WTC11 (cell line): ENCODE data around the gene ADGRL1. TPM values are rescaled to one million over a fixed set of nuclear protein-coding genes. Genes with fewer than 3 reads are reported as not detected.

ENCODE experiments used
- ATAC-seq: fragments of 200-7000 bp; cut with Tn5 transposase; 2 replicates; pipeline ENCODE4 v1.10.0; 2021; ENCODE audit warnings: mild to moderate bottlenecking, moderate library complexity
- CTCF ChIA-PET: fragments of 300-600 bp; sonication (Branson Sonifier 250); formaldehyde crosslinking; loops from one replicate; lab custom pipeline; 2021; ENCODE audit warnings: antibody characterized with exemption; lab: Charles Lee
- POLR2A ChIA-PET: fragments of 350-600 bp; sonication (Branson Sonifier 250); formaldehyde crosslinking; loops from one replicate; lab custom pipeline; 2021; ENCODE audit warnings: antibody characterized with exemption; lab: Charles Lee
- DNase-seq: peaks from one replicate; pipeline ENCODE4 v3.0.0; 2021; ENCODE audit warnings: low spot score
- H3K27ac Mint-ChIP-seq: 2 replicates; pipeline ENCODE4 v1.8.0; 2021; ENCODE audit warnings: mixed read lengths
- H3K27me3 Mint-ChIP-seq: 2 replicates; pipeline ENCODE4 v1.8.0; 2021; ENCODE audit warnings: low read depth, mild to moderate bottlenecking, moderate library complexity, mixed read lengths
- H3K36me3 Mint-ChIP-seq: 2 replicates; pipeline ENCODE4 v1.8.0; 2021; ENCODE audit warnings: mixed read lengths
- H3K4me1 Mint-ChIP-seq: 2 replicates; pipeline ENCODE4 v1.8.0; 2022; ENCODE audit warnings: mixed read lengths
- H3K4me3 Mint-ChIP-seq: 2 replicates; pipeline ENCODE4 v1.8.0; 2021; ENCODE audit warnings: mild to moderate bottlenecking, moderate library complexity, mixed read lengths
- H3K9me3 Mint-ChIP-seq: 2 replicates; pipeline ENCODE4 v1.8.0; 2021; ENCODE audit warnings: mixed read lengths
- AR ChIP-seq: fragments of 250-450 bp; sonication (Bioruptor Pico); IDR thresholded peaks from 2 replicates; pipeline ENCODE4 v1.9.0; 2021; ENCODE audit warnings: mild to moderate bottlenecking
- EMX1 ChIP-seq: fragments of 250-450 bp; sonication (Bioruptor Pico); IDR thresholded peaks from 2 replicates; pipeline ENCODE4 v1.8.0; 2021; ENCODE audit warnings: mild to moderate bottlenecking
- ESRRA ChIP-seq: sonication (generic); formaldehyde crosslinking; IDR thresholded peaks from 2 replicates; pipeline ENCODE4 v1.8.1; 2022; ENCODE audit warnings: mild to moderate bottlenecking, missing genetic modification reagents, borderline replicate concordance
- FOXP1 ChIP-seq: sonication (generic); formaldehyde crosslinking; IDR thresholded peaks from 2 replicates; pipeline ENCODE4 v1.8.0; 2022; ENCODE audit warnings: missing genetic modification reagents, mild to moderate bottlenecking, moderate library complexity, borderline replicate concordance
- MYBL2 ChIP-seq: sonication (generic); formaldehyde crosslinking; IDR thresholded peaks from 2 replicates; pipeline ENCODE4 v1.8.1; 2023; ENCODE audit warnings: mild to moderate bottlenecking, moderate library complexity, missing genetic modification reagents
- NFE2L1 ChIP-seq: sonication (generic); formaldehyde crosslinking; IDR thresholded peaks from 2 replicates; pipeline ENCODE4 v1.8.1; 2023; ENCODE audit warnings: missing genetic modification reagents
- NFYB ChIP-seq: sonication (generic); formaldehyde crosslinking; conservative IDR thresholded peaks from 2 replicates; pipeline ENCODE4 v1.8.0; 2022; ENCODE audit warnings: low read depth, missing genetic modification reagents
- OVOL2 ChIP-seq: fragments of 250-450 bp; sonication (Bioruptor Pico); IDR thresholded peaks from 2 replicates; pipeline ENCODE4 v1.9.0; 2021; ENCODE audit warnings: mild to moderate bottlenecking, borderline replicate concordance
- SMAD4 ChIP-seq: sonication (generic); formaldehyde crosslinking; IDR thresholded peaks from 2 replicates; pipeline ENCODE4 v1.8.0; 2022; ENCODE audit warnings: mild to moderate bottlenecking, missing genetic modification reagents
- SOX15 ChIP-seq: fragments of 250-450 bp; sonication (Bioruptor Pico); IDR thresholded peaks from 2 replicates; pipeline ENCODE4 v1.9.0; 2021; ENCODE audit warnings: mild to moderate bottlenecking
- STAT6 ChIP-seq: sonication (generic); formaldehyde crosslinking; conservative IDR thresholded peaks from 2 replicates; pipeline ENCODE4 v1.8.1; 2023; ENCODE audit warnings: mild to moderate bottlenecking, low read depth, missing genetic modification reagents, moderate library complexity
- USF2 ChIP-seq: sonication (generic); formaldehyde crosslinking; IDR thresholded peaks from 2 replicates; pipeline ENCODE4 v1.8.1; 2023; ENCODE audit warnings: mild to moderate bottlenecking, missing genetic modification reagents, moderate library complexity
- ZNF219 ChIP-seq: sonication (generic); formaldehyde crosslinking; IDR thresholded peaks from 2 replicates; pipeline ENCODE4 v1.8.0; 2023; ENCODE audit warnings: missing genetic modification reagents, mild to moderate bottlenecking, borderline replicate concordance
- total RNA-seq: library from RNA; stranded (reverse); gene quantifications from 3 replicates; pipeline ENCODE4 v1.2.3, GENCODE V29; 2021
- TF ChIP-seq, protein P1 (sequence below): fragments of 250-450 bp; sonication (Bioruptor Pico); IDR thresholded peaks from 2 replicates; pipeline ENCODE4 v1.9.0; 2021; ENCODE audit warnings: mild to moderate bottlenecking
- TF ChIP-seq, protein P2 (sequence below): sonication (generic); formaldehyde crosslinking; IDR thresholded peaks from 2 replicates; pipeline ENCODE4 v1.8.0; 2023; ENCODE audit warnings: mild to moderate bottlenecking, missing genetic modification reagents
- TF ChIP-seq, protein P3 (sequence below): fragments of 250-450 bp; sonication (Bioruptor Pico); IDR thresholded peaks from 2 replicates; pipeline ENCODE4 v2.1.2; 2022; ENCODE audit warnings: mild to moderate bottlenecking, moderate library complexity
- TF ChIP-seq, protein P4 (sequence below): sonication (generic); formaldehyde crosslinking; IDR thresholded peaks from 2 replicates; pipeline ENCODE4 v1.8.0; 2022; ENCODE audit warnings: mild to moderate bottlenecking, missing genetic modification reagents
- TF ChIP-seq, protein P5 (sequence below): sonication (generic); formaldehyde crosslinking; IDR thresholded peaks from 2 replicates; pipeline ENCODE4 v1.8.0; 2023; ENCODE audit warnings: missing genetic modification reagents

Gene ADGRL1
- total RNA-seq, 1 experiment from 2014 or later: 128 TPM

GRCh38 chr19:14119146-14119545, 86.8 kb downstream of the ADGRL1 start (continued):
- TF ChIP-seq, protein P1, sequence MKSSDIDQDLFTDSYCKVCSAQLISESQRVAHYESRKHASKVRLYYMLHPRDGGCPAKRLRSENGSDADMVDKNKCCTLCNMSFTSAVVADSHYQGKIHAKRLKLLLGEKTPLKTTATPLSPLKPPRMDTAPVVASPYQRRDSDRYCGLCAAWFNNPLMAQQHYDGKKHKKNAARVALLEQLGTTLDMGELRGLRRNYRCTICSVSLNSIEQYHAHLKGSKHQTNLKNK (CRISPR knock-in tag): no peak
- TF ChIP-seq NFYB (CRISPR knock-in tag) (no peak), EMX1 (CRISPR knock-in tag) (no peak), NFE2L1 (CRISPR knock-in tag) (no peak), ZNF219 (no peak), OVOL2 (no peak), AR (CRISPR knock-in tag) (no peak), USF2 (no peak)
- TF ChIP-seq, protein P2, sequence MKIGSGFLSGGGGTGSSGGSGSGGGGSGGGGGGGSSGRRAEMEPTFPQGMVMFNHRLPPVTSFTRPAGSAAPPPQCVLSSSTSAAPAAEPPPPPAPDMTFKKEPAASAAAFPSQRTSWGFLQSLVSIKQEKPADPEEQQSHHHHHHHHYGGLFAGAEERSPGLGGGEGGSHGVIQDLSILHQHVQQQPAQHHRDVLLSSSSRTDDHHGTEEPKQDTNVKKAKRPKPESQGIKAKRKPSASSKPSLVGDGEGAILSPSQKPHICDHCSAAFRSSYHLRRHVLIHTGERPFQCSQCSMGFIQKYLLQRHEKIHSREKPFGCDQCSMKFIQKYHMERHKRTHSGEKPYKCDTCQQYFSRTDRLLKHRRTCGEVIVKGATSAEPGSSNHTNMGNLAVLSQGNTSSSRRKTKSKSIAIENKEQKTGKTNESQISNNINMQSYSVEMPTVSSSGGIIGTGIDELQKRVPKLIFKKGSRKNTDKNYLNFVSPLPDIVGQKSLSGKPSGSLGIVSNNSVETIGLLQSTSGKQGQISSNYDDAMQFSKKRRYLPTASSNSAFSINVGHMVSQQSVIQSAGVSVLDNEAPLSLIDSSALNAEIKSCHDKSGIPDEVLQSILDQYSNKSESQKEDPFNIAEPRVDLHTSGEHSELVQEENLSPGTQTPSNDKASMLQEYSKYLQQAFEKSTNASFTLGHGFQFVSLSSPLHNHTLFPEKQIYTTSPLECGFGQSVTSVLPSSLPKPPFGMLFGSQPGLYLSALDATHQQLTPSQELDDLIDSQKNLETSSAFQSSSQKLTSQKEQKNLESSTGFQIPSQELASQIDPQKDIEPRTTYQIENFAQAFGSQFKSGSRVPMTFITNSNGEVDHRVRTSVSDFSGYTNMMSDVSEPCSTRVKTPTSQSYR (CRISPR knock-in tag): no peak

DNA sequence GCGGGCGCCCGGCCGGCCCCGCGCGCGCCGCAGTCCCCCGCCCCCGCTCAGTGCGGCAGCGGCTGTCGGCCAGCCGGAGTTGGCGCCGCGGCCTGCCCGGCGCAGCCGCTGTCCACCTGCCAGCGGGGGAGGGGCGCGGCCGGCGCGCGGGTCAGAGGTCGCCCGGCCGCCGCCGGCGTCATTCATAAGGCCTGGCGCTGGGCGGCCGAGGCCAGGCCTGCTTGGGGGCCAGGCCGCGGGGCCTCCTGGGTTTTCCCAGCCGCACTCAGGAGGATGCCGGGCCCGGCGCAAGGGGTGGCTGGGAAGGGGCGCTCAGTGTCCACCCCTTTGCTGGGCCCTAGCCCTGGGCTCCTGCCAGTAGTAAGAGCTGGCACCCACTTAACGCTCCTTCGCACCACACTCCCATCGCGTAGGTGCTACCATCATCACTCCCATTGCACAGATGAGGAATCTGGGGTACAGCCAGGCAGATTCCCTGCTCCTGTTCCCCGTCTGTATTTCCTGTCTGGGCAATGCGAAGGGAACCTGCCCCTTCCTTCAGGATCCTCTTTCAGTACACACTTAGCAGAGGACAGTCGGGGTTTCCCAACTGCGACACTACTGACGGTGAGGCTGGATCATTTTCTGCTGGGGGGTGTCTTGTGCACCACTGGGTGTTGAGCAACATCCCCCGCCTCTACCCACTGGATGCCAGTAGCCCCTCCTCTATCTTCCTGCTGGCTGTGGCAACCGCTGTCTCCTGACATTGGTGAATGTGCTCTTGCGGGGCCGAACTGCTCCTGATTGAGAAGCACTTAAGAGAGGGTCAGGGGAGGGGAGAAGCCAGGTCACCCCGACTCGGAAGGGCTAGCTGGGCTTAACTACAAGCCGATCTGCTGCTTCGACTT, 87.6 kb downstream of the ADGRL1 start:
- Mint-ChIP-seq H3K4me3 (peak overlapping the region; percentile 90), H3K27ac (peak overlapping the region; percentile 98), H3K36me3 (peaks cover 6% of the 10 kb centered on the region; the same call in 1 of the 2 replicates), H3K27me3 (0 out of 2 replicates have a peak, but pooled peaks cover 7% of the 10 kb centered on the region), H3K9me3 (no peaks in the 10 kb centered on the region), H3K4me1 (peaks cover 26% of the 10 kb centered on the region)
- DNase-seq (no peak), ATAC-seq (no peak)
- ChIA-PET CTCF (interaction anchor here (0.6 to 3.4 kb wide), 5 partner anchors 18 to 288 kb away, joined by 3 to 18 read pairs (median 6); partner anchors contain the start of gene ASF1B), POLR2A (interaction anchor here (0.6 to 1.2 kb wide), 3 partner anchors 17 to 158 kb away, joined by 3 to 5 read pairs (median 5); partner anchors contain the start of gene ASF1B)
- TF ChIP-seq, protein P3, sequence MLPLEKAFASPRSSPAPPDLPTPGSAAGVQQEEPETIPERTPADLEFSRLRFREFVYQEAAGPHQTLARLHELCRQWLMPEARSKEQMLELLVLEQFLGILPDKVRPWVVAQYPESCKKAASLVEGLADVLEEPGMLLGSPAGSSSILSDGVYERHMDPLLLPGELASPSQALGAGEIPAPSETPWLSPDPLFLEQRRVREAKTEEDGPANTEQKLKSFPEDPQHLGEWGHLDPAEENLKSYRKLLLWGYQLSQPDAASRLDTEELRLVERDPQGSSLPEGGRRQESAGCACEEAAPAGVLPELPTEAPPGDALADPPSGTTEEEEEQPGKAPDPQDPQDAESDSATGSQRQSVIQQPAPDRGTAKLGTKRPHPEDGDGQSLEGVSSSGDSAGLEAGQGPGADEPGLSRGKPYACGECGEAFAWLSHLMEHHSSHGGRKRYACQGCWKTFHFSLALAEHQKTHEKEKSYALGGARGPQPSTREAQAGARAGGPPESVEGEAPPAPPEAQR (CRISPR knock-in tag): no peak
- TF ChIP-seq NFE2L1 (CRISPR knock-in tag): peak; percentile 18; the same call in 1 of the 2 replicates
- TF ChIP-seq AR (CRISPR knock-in tag): 0 out of 2 replicates have a peak, but pooled peaks have one; percentile 37
- TF ChIP-seq, protein P4, sequence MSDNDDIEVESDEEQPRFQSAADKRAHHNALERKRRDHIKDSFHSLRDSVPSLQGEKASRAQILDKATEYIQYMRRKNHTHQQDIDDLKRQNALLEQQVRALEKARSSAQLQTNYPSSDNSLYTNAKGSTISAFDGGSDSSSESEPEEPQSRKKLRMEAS (CRISPR knock-in tag): peak; percentile 41; the same call in 1 of the 2 replicates
- TF ChIP-seq SMAD4 (CRISPR knock-in tag): no peak
- no peak for TF ChIP-seq ESRRA (CRISPR knock-in tag)
- TF ChIP-seq, protein P5, sequence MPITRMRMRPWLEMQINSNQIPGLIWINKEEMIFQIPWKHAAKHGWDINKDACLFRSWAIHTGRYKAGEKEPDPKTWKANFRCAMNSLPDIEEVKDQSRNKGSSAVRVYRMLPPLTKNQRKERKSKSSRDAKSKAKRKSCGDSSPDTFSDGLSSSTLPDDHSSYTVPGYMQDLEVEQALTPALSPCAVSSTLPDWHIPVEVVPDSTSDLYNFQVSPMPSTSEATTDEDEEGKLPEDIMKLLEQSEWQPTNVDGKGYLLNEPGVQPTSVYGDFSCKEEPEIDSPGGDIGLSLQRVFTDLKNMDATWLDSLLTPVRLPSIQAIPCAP (CRISPR knock-in tag): no peak
- TF ChIP-seq MYBL2 (CRISPR knock-in tag): no peak
- 0 out of 2 replicates have a peak, but pooled peaks have one; percentile 38 for TF ChIP-seq EMX1 (CRISPR knock-in tag)
- no peak for TF ChIP-seq FOXP1 (CRISPR knock-in tag)
- TF ChIP-seq SOX15 (CRISPR knock-in tag): no peak
- no peak for TF ChIP-seq STAT6
